ENCODE data around the gene FTO. TPM values are rescaled to one million over a fixed set of nuclear protein-coding genes. Genes with fewer than 3 reads are reported as not detected.

FTO gene
- total RNA-seq, 4 donors from 2014 or later: 21.3 to 50.5 (median 40.8) TPM

GRCh38 chr16:53895433-53895832, 191.5 kb downstream of the FTO start:
- no peaks in the 10 kb centered on the region for H3K27me3 ChIP-seq
- WGBS, 2 donors (ENCODE audit: low coverage in 1 of 2): 91 to 100% methylated on average over 1 to 2 of the region's 2 CpGs
- no peak for DNase-seq
- H3K4me3 ChIP-seq: no peak overlapping the region
- TF ChIP-seq POLR2A (IDR thresholded peaks at IDR 0.05) (no peak), POLR2AphosphoS5 (IDR thresholded peaks at IDR 0.05) (no peak), EP300 (IDR thresholded peaks at IDR 0.05; ENCODE audit: low read depth) (no peak)
- TF ChIP-seq, protein P1, sequence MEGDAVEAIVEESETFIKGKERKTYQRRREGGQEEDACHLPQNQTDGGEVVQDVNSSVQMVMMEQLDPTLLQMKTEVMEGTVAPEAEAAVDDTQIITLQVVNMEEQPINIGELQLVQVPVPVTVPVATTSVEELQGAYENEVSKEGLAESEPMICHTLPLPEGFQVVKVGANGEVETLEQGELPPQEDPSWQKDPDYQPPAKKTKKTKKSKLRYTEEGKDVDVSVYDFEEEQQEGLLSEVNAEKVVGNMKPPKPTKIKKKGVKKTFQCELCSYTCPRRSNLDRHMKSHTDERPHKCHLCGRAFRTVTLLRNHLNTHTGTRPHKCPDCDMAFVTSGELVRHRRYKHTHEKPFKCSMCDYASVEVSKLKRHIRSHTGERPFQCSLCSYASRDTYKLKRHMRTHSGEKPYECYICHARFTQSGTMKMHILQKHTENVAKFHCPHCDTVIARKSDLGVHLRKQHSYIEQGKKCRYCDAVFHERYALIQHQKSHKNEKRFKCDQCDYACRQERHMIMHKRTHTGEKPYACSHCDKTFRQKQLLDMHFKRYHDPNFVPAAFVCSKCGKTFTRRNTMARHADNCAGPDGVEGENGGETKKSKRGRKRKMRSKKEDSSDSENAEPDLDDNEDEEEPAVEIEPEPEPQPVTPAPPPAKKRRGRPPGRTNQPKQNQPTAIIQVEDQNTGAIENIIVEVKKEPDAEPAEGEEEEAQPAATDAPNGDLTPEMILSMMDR (IDR thresholded peaks at IDR 0.05): no peak
- H3K9me3 ChIP-seq: no peaks in the 10 kb centered on the region
- in situ Hi-C loops (cut with MboI; ENCODE audit: low pct_ligation_motif_present in 1 of 4, low pct_unique_long_range_greater_than_20kb in 1 of 4, low sequenced_read_pairs in 3 of 4) (no loop called here), intact Hi-C loops (cut with DNase I; ENCODE audit: low total_unique reads) (no loop called here)
- no peaks in the 10 kb centered on the region for H3K36me3 ChIP-seq
- H3K27ac ChIP-seq: no peak overlapping the region
- peaks cover 0 to 44% (median 21%) of the 10 kb centered on the region in 4 donors for H3K4me1 ChIP-seq

- in situ Hi-C loops (cut with MboI; ENCODE audit: low pct_ligation_motif_present in 1 of 4, low pct_unique_long_range_greater_than_20kb in 1 of 4, low sequenced_read_pairs in 3 of 4) (no loop called here), intact Hi-C loops (cut with DNase I; ENCODE audit: low total_unique reads) (no loop called here)
- Histone ChIP-seq H3K9me3 (no peaks in the 10 kb centered on the region), H3K27ac (no peak overlapping the region), H3K27me3 (no peaks in the 10 kb centered on the region), H3K4me1 (peaks cover 0 to 44% (median 21%) of the 10 kb centered on the region in 4 donors), H3K36me3 (no peaks in the 10 kb centered on the region), H3K4me3 (no peak overlapping the region)
- 93 to 96% methylated on average over 2 of the region's 2 CpGs for WGBS, 2 donors (ENCODE audit: low coverage in 1 of 2)
- DNase-seq: no peak
- TF ChIP-seq POLR2AphosphoS5 (IDR thresholded peaks at IDR 0.05) (no peak), POLR2A (IDR thresholded peaks at IDR 0.05) (no peak), EP300 (IDR thresholded peaks at IDR 0.05; ENCODE audit: low read depth) (no peak)
- TF ChIP-seq, protein P1 (IDR thresholded peaks at IDR 0.05): no peak
These were observed 191.9 kb downstream of the FTO start for GRCh38 chr16:53895851-53896250.

DNA sequence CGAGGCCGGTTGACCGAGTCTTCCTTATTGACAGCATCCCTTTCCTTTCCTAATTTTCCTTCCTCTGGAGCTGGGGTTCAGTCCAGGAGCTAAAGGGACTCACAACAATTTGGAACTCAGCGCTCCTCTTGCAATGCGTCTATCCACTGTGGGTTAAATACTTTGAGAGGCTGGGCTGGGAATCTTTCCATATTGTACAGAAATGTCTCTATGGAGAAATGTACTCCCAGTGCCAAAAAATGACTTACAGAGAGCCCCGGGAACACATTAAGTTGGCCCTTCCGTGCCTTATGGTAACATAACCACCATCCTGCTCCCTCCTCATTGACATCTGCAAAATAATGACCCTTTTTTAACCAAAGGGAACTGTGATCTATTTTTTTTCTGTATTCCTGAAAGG, 192.8 kb downstream of the FTO start:
- H3K4me1 ChIP-seq: peaks cover 0 to 44% (median 21%) of the 10 kb centered on the region in 4 donors
- intact Hi-C loops (cut with DNase I; ENCODE audit: low total_unique reads): no loop called here
- no peak overlapping the region for H3K27ac ChIP-seq
- WGBS, 2 donors (ENCODE audit: low coverage in 1 of 2): 88 to 97% methylated on average over 7 of the region's 7 CpGs
- no peaks in the 10 kb centered on the region for H3K27me3 ChIP-seq
- no peaks in the 10 kb centered on the region for H3K9me3 ChIP-seq
- no peak overlapping the region for H3K4me3 ChIP-seq
- TF ChIP-seq, protein P1 (IDR thresholded peaks at IDR 0.05): no peak
- TF ChIP-seq POLR2AphosphoS5 (IDR thresholded peaks at IDR 0.05): no peak
- TF ChIP-seq POLR2A (IDR thresholded peaks at IDR 0.05): no peak
- TF ChIP-seq EP300 (IDR thresholded peaks at IDR 0.05; ENCODE audit: low read depth): no peak
- DNase-seq: no peak
- no peaks in the 10 kb centered on the region for H3K36me3 ChIP-seq
- in situ Hi-C loops (cut with MboI; ENCODE audit: low pct_ligation_motif_present in 1 of 4, low pct_unique_long_range_greater_than_20kb in 1 of 4, low sequenced_read_pairs in 3 of 4): no loop called here

DNA sequence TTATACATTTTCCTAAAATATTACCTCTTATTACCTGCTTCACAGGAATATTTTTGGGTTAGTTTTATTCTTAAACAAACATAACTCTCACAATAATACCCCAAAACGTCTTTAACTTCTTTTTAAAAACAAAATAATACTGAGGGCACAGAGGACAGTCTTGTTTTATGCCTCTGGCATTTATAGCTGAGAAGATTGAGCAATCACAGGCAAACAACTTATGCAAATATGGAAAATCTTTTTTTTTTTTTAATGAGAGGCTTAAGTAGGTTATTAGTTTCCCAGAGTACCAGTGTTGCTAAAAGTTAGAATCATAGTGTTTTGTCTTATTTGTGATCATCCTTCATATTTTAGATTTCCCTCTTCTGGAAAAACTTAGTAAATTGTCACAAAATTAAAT, 195.0 kb downstream of the FTO start:
- WGBS, 2 donors (ENCODE audit: low coverage in 1 of 2): 13 to 21% methylated on average over 1 of the region's 1 CpG
- in situ Hi-C loops (cut with MboI; ENCODE audit: low pct_ligation_motif_present in 1 of 4, low pct_unique_long_range_greater_than_20kb in 1 of 4, low sequenced_read_pairs in 3 of 4): no loop called here
- Histone ChIP-seq H3K27ac (no peak overlapping the region), H3K4me3 (no peak overlapping the region), H3K4me1 (peaks cover 0 to 23% (median 8%) of the 10 kb centered on the region in 4 donors), H3K27me3 (no peaks in the 10 kb centered on the region), H3K9me3 (no peaks in the 10 kb centered on the region), H3K36me3 (no peaks in the 10 kb centered on the region)
- DNase-seq: no peak
- intact Hi-C loops (cut with DNase I; ENCODE audit: low total_unique reads): no loop called here
- TF ChIP-seq POLR2A (IDR thresholded peaks at IDR 0.05) (no peak), POLR2AphosphoS5 (IDR thresholded peaks at IDR 0.05) (no peak), EP300 (IDR thresholded peaks at IDR 0.05; ENCODE audit: low read depth) (no peak)
- TF ChIP-seq, protein P1 (IDR thresholded peaks at IDR 0.05): no peak
